ENCODE data around the gene NOC2L.

DNA sequence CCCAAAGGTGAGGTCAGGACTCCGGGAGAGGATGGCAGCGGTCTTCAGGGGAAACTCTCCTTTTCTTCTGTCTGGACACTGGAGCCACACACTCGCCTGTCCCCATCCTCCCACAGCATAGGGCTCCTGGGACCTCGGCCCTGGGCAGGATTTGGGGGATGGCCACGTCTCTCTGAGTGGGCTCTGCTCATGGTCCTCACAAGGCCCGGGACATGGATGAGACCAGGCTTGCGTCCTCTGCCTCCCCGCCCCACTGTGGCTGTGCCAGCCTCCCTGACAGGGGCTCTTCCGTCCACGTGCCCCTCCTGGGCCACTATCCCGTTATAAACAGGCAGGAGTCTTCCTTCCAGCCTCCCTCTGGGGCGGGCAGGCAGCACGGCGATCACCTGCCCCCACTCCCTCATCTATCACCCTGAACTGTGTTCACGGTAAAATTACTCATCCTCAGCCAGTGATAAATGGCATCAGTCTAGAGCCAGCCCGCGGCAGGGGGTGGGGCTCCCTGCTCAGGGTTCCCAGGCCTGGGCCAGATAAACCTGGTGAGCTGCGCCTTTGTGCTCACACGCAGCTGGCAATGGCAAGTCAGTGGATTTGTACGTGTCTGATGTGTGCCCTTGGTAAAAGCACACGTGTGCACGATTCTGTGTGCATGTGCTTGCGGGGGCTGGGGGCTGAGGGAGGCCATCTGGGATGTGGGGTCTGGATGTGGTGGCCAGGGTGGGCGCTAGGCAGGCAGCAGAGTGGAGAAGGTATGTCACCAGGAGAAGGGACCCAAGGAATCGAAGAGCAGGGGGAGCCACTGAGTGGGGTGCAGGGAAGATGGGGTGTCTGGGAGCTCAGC lies 48.0 kb downstream of the NOC2L start:
- TF ChIP-seq POLR2A (IDR thresholded peaks at IDR 0.05) (no peak), CTCF (IDR thresholded peaks at IDR 0.05) (no peak)

All from ovary (tissue), 3 donors.